H4 (cell line): ENCODE data around the gene ZNF69. TPM values are rescaled to one million over a fixed set of nuclear protein-coding genes. Genes with fewer than 3 reads are reported as not detected.
"Not testable (repeated sequence)": the region's sequence is repeated elsewhere in the genome, so short reads cannot be mapped to it uniquely, and the experiment has no call there.

Source experiments
- DNase-seq: peaks from one replicate; pipeline ENCODE4 v3.0.0-alpha.2; 2015; ENCODE audit warnings: low spot score
- total RNA-seq: library from RNA; depleted of rRNA; stranded (reverse); fragments of >200 nt; shearing (Covaris generic); gene quantifications from 2 replicates; pipeline ENCODE4 v1.2.3, GENCODE V29; 2014

ZNF69 gene
- total RNA-seq, 1 experiment from 2014 or later: 4.1 TPM

DNA sequence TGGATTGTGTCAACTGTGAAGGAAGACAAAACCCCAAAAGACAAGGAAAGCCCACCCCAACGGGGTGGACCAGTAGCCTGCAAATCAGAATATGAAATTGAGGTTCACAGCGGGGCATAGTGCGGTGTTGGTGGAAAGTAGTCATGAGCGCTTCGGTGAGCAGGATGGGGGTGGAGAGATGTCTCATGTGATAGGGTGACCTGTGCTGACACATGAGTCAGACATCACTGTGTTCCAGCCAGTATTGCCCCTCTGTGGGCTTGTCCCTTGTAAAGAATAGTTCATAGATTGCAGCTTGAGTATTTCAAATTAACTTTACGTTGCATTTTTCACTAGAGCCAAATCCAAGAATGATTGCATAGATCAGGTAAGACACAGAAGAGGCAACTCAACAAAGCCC, 7.3 kb downstream of the ZNF69 start:
- no peak for DNase-seq

DNA sequence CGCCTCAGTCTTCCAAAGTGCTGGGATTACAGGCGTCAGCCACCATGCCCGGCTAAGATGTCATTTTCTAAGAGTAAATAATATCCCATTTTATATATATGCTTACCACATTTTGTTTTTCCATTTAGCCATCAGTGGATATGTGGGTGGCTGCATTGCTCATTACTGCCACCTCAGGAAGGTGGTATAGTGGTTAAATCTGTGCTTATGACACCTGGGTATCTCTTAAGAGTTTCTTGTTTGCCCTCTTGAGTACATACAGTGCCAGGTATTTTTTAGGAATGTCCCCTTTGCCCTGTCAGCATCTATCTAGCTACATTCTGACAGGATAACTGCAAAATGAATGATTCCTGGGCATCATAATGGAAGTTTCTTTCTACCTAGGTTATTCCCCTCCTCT, 14.6 kb downstream of the ZNF69 start:
- no peak for DNase-seq

DNA sequence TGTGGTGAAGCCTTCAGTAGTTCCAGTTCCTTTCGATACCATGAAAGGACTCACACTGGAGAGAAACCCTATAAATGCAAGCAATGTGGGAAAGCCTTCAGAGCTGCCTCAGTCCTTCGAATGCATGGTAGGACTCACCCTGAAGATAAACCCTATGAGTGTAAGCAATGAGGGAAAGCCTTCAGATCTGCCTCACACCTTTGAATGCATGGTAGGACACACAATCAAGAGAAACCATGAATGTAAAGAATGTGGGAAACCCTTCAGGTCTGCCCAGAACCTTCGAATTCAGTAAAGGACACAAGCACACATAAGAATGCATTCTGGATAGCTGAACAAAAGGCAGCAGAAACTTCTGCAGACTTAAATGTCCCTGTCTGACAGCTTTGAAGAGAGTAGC, 18.3 kb downstream of the ZNF69 start:
- no peak for DNase-seq

DNA sequence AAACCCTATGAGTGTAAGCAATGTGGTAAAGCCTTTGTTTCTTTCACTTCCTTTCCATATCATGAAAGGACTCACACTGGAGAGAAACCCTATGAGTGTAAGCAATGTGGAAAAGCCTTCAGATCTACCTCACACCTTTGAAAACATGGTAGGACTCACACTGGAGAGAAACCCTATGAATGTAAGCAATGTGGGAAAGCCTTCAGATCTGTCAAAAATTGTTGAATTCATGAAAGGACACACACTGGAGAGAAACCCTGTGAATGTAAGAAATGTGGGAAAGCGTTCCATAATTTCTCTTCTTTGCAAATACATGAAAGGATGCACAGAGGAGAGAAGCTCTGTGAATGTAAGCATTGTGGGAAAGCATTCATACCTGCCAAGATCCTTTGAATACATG, 24.4 kb downstream of the ZNF69 start:
- DNase-seq: not testable (repeated sequence)

DNA sequence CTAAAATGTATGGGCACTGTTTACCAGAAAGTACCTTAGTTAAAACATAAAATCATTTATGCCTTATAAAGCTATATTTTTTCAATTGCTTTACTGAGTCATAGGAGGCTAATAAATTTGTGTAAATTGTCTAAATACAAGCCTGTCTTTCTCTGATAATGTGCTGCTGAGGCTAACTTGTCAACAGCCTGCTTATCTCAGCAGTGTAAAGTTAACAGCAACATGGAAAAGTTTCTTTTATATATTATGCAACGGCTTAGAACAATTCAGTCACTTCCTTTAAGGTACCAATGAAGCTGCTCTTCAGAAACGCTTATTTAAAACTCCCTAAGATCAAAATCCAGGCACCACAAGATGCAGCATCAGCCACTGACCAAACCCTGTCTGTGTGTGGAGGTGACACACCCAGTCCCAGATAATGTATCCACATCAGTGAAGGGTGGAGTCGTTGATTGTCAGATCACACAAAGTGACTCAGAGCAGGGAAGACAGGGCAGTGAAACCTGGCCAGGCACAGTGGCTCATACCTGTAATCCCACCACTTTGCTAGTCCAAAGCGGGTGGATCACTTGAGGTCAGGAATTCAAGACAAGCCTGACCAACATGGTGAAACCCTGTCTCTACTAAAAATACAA, 27.0 kb downstream of the ZNF69 start:
- not testable (repeated sequence) for DNase-seq

DNA sequence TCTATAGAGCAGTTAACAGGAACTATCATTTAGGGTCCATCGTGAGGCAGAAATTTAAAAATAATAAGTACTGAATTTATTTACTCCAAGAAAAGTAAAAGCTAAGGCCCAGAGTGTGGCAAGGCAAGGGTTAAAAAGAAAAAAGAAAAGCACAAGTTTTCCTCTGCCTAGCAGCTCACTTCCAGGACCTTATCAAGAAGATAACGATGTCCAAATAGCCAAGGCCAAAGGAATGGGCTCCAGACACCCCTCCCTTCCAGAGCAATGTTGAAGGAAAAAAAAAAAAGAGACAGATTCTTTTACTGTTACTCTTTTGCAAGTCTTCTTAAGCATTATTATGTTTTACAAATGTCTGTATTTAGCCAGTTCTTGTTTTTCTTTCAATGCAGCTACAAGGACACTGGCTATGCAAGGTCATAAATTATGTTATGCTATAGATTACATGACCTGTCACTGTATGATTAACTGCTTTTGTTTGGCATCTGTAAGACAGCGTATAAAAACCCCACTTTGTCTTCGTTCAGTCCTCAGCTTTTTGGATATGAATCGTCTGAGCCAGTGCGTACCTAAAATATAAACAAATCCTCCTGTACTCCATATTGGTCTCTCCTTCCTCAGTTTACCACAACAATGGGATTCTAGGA, 34.4 kb downstream of the ZNF69 start:
- DNase-seq: no peak

DNA sequence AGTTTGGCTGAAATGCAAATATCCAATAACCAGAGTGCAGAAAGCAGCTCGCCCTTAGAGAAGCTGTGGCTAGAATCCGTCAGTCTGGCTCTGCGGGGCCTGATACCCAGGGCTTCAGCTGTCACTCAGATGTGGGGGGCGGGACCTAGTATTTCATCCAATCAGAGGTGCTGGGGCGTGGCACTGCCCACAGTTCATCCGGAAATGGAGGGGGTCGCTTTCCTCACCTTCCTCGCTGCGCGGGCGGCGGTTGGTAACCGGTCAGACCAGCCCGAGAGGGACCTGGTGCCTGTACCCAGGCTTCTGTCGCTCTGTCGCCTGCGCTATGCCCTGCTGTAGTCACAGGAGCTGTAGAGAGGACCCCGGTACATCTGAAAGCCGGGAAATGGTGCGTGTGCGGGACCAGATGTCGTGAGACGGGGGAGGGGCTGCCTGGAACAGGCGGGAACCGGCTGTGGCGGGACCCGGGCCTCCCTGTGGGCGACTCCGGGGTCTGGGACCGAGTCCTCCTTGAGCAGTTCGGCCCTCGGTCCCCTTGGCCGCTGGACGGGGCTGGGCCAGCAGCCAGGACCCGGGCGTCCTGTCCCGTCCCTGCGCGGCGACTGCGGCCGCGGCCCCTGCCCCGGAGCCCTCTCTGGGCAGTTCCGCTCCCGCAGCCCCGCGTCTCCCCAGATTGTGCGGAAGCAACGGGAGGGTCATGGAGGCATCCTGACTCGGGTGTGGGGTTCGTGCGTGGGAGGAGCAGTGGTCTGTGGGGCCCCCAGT, 37.5 kb downstream of the ZNF69 start, which contains the start of gene ZNF700:
ZNF700 (plus strand) TSS at position 222 of the 765 bp plus-strand sequence; CDS start at position 326, 104 bp downstream.
- peak; percentile 88 for DNase-seq

DNA sequence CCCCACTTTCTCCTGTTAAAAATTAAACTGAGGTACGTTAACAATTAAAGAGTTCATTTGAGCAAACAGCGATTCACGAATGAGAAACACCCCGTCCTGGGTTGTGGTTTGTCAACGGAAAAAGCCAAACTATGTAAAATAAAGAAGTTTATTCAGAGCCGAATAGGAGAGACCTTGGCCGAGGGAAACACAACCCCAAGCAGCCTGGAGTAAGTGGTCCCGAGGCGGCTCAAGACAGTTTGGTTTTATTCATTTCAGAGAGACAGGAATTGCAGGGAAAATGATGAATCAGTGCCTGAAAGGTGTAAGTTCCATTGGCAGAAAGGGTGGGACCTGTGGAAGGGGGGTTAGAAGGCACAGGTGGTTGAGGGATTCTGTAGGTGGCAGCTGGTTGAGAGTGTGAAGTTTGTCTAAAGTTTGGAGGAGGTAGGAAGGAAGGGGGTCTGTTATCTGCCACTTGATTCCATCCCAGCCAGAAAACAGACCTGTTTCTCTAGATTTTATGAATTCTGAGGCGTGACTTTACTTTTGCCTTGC, 38.1 kb downstream of the ZNF69 start:
- not testable (repeated sequence) for DNase-seq

DNA sequence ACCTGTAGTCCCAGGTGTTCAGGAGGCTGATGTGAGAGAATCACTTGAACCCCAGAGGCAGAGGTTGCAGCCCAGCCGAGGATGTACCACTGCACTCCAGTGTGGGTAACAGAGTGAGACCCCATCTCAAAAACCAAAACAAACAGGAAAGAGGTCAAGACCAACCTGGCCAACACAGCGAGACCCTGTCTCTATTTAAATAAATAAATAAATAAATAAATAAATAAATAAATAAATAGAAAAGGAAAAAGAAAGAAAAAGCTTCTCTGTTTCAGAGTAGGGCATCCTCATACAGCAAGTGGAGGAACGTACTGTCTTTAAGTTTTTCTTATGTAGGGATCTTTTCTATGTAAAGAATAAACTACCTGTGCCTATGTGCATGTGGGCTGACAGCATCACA, 39.6 kb downstream of the ZNF69 start:
- DNase-seq: no peak

DNA sequence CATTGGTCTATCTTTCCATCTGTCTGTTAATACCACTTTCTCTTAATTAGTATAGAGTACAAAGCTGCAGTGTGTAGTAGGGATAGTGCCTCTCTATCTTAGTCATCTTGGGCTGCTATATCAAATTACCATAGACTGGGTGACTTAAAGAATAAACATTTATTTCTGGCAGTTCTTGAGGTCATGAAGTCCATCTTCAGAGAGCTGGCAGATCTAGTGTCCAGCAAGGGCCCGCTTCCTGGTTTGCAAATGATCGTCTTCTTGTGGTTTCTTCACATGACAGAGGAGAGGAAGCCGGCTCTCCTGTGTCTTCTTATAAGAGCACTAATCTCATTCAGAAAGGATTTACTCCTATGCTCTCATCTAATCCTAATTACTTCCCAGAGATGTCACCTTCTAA, 43.5 kb downstream of the ZNF69 start:
- DNase-seq: no peak

DNA sequence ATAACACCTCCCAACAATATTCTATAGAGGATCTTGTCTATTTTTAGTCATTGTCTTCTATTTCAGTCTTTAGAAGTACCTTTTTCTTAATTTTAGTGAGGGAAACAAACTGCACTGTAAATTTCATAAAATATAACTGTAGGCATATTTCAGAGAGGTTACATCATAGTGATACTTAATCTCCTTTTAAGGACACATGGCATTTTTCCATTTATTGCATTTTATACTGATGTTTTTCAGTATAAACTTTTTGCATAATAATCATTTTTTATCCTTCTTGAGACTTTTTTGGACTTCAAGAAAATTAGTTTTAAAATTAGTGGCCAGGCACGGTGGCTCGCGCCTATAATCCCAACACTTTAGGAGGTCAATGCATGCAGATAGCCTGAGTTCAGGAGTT, 43.9 kb downstream of the ZNF69 start:
- no peak for DNase-seq

DNA sequence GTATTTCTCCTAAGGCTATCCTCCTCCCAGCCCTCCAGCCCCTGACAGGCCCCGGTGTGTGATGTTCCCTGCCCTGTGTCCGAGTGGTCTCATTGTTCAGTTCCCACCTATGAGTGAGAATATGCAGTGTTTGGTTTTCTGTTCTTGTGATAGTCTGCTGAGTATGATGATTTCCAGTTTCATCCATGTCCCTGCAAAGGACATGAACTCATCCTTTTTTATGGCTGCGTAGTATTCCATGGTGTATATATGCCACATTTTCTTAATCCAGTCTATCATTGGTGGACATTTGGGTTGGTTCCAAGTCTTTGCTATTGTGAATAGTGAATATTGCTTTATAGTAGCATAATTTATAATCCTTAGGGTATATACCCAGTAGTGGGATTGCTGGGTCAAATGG, 48.2 kb downstream of the ZNF69 start:
- DNase-seq: not testable (repeated sequence)

DNA sequence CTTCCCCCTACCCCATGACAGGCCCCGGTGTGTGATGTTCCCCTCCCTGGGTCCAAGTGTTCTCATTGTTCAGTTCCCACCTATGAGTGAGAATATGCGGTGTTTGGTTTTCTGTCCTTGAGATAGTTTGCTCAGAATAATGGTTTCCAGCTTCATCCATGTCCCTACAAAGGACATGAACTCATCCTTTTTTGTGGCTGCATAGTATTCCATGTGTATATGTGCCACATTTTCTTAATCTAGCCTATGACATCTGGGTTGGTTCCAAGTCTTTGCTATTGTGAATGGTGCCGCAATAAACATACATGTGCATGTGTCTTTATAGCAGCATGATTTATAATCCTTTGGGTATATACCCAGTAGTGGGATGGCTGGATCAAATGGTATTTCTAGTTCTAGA, 50.8 kb downstream of the ZNF69 start:
- DNase-seq: not testable (repeated sequence)

DNA sequence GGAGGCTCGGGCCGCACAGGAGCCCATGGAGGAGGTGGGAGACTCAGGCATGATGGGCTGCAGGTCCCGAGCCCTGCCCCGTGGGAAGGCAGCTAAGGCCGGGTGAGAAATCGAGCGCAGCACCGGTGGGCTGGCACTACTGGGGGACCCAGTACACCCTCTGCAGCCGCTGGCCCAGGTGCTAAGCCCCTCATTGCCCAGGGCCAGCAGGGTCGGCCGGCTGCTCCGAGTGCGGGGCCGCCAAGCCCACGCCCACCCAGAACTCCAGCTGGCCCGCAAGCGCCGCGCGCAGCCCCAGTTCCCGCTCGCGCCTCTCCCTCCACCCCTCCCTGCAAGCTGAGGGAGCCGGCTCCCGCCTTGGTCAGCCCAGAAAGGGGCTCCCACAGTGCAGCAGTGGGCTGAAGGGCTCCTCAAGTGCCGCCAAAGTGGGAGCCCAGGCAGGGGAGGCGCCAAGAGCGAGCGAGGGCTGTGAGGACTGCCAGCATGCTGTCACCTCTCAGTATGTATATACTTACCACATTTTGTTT, 53.8 kb downstream of the ZNF69 start:
- not testable (repeated sequence) for DNase-seq

DNA sequence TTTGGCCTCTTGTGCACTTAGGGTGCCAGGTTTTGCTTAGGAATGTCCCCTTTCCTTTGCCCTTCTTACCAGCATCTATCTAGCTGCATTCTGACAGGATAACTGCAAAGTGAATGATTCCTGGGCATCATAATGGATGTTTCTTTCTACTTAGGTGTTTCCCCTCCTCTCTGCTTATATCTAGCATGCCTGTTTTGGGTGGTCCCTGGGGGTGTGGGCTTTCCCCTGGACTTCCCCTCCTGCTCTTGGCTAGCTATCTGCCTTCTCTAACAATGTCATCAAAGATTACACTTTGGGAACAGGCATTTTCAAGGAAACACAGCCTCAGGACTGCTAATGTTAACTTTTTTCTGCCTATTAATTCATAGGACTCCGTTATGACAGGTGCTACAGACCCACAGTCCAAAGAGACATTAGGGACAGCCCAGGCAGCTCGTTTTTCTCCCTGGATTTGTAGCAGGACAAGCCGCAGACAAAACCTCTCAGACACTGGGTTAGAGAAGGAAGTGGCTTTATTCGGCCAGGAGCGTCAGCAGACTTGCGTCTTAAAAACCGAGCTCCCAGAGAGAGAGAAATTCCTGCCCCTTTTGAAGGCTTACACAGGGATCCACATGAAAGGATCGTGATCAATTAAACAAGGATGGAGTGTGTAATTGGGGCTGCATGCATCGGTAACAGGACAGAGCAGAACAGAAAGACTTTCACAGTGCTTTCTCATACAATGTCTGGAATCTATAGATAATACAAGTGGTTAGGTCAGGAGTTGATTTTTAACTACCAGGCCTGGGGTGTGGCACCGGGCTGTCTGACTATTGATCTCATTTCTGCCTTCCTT, 54.6 kb downstream of the ZNF69 start:
- DNase-seq: no peak

DNA sequence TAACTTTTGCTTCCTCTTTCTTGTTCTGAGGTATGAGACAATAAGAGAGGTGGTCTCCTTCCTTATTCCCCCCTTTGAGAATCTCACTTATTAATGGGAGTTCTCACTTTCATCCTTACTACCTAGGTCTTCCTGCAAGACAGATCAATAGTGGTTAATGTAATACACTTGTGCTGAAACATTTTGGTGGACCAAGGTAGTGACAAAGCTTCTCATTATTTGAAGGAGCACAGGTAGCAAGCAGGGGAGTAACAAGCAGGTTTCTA, 55.2 kb downstream of the ZNF69 start:
- DNase-seq: no peak

DNA sequence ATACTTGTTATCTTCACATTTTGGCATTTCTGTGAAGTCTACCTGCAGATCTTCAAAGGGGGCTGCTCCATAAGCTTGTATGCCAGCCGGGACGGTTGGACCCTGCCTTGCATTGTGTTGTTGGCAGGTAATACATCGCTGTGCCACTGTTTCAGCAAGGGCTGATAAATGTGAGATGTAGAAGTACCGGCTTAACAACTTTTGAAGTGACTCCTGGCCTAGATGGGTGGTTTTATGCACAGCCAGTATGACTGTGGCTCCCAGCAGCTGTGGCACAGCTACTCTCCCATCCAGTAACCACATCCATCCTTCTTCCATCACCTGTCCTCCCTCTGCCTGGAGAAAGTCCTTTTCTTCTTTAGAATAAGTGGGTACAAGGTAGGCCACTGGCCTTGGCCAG, 57.1 kb downstream of the ZNF69 start:
- no peak for DNase-seq

DNA sequence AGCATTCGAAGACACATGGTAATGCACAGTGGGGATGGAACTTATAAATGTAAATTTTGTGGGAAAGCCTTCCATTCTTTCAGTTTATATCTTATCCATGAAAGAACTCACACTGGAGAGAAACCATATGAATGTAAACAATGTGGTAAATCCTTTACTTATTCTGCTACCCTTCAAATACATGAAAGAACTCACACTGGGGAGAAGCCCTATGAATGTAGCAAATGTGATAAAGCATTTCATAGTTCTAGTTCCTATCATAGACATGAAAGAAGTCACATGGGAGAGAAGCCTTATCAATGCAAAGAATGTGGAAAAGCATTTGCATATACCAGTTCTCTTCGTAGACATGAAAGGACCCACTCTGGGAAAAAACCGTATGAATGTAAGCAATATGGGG, 61.1 kb downstream of the ZNF69 start:
- no peak for DNase-seq

DNA sequence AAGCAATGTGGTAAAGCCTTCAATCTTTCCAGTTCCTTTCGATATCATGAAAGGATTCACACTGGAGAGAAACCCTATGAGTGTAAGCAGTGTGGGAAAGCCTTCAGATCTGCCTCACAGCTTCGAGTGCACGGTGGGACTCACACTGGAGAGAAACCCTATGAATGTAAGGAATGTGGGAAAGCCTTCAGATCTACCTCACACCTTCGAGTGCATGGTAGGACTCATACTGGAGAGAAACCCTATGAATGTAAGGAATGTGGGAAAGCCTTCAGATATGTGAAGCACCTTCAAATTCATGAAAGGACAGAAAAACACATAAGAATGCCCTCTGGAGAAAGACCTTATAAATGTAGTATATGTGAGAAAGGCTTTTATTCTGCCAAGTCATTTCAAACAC, 61.6 kb downstream of the ZNF69 start:
- DNase-seq: peak; percentile 10

DNA sequence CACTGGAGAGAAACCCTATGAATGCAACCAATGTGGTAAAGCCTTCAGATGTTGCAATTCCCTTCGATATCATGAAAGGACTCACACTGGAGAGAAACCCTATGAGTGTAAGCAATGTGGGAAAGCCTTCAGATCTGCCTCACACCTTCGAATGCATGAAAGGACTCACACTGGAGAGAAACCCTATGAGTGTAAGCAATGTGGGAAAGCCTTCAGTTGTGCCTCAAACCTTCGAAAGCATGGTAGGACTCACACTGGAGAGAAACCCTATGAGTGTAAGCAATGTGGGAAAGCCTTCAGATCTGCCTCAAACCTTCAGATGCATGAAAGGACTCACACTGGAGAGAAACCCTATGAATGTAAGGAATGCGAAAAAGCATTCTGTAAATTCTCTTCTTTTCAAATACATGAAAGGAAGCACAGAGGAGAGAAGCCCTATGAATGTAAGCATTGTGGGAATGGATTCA, 62.1 kb downstream of the ZNF69 start:
- DNase-seq: not testable (repeated sequence)

DNA sequence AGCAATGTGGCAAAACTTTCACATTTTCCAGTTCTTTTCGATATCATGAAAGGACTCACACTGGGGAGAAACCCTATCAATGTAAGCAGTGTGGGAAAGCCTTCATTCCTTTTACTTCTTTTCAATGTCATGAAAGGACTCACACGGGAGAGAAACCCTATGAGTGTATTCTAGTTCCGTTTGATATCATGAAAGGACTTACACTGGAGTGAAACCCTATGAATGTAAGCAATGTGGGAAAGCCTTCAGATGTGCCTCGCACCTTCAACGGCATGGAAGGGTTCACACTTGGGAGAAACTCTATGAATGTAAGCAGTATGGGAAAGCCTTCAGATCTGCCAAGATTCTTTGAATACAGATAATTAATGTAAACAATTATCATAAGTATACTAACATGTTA, 62.7 kb downstream of the ZNF69 start:
- no peak for DNase-seq
